ENCODE measurements around the gene DUSP28.

The DUSP28 gene

GRCh38 chr2:240578110-240578450 lies 17.9 kb downstream of the DUSP28 start:
- no peaks in the 10 kb centered on the region; the same call in 1 of the 2 replicates for H3K4me1 ChIP-seq (ENCODE audit: insufficient read depth, low read length)
- no peak overlapping the region for H3K4me3 ChIP-seq (ENCODE audit: low read length)
- no peak overlapping the region for H3K27ac ChIP-seq (ENCODE audit: low read length)
- H3K27me3 ChIP-seq (ENCODE audit: insufficient read depth, low read length): no peaks in the 10 kb centered on the region
- no peaks in the 10 kb centered on the region for H3K36me3 ChIP-seq (ENCODE audit: insufficient read depth, low read depth, low read length)
- H3K9me3 ChIP-seq (ENCODE audit: insufficient read depth, low read depth, low read length): no peaks in the 10 kb centered on the region
- no peak overlapping the region for H3K9ac ChIP-seq (ENCODE audit: low read depth, low read length)

DNA sequence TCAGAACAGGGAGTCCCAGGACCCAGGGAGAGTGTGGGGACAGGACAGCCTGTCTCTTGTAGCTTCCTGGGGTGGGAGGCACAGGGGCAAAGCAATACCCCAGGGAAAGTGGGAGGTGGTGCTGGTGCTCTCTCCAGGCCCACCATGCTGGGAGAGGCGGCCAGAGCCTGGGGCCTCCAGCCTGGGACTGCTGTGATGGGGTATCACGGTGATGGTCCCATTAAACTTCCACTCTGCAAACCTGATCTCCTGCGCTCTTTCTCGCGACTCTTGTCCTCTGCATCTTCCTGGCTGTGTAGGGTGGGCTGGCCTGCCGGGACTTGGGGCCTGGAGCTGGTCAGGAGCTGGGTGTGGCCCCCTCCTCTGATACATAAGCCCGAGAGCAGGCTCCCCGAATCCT lies 18.3 kb downstream of the DUSP28 start:
- H3K36me3 ChIP-seq (ENCODE audit: insufficient read depth, low read depth, low read length): no peaks in the 10 kb centered on the region
- no peaks in the 10 kb centered on the region; the same call in 1 of the 2 replicates for H3K4me1 ChIP-seq (ENCODE audit: insufficient read depth, low read length)
- no peak overlapping the region for H3K27ac ChIP-seq (ENCODE audit: low read length)
- no peak overlapping the region for H3K9ac ChIP-seq (ENCODE audit: low read depth, low read length)
- H3K9me3 ChIP-seq (ENCODE audit: insufficient read depth, low read depth, low read length): no peaks in the 10 kb centered on the region
- H3K27me3 ChIP-seq (ENCODE audit: insufficient read depth, low read length): no peaks in the 10 kb centered on the region
- H3K4me3 ChIP-seq (ENCODE audit: low read length): no peak overlapping the region

DNA sequence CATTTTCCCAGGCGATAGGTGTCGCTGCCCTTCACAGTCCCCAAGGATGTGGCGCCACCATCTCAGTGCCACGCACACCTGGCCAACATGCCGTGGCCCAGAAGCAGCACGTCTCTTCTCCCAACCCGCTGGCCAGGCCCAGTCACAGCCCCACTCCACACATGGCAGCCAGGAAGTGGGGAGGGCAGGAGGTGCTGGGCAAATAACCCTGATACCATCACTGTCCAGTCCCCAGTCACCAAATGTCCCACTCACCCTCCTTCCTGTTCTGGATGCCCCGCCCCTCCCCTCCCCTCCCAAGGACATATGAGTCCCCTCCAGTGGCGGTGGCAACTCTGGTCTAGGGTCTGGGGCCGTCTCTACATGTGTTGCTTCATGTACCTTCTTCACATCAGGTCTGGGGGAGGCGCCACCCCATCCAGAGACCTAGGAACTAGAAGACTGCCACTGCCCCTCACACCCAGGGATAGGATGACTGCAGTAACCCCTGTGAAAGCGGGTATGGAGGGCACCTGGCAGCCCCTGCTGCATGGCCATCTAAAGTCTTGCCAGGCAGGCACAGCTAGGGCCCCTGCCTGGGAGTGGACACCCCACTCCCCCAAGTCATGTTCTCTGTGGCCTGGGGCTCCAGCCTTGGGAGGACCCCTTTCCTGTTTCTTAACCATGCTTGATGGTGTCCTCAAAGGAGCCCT lies 19.1 kb downstream of the DUSP28 start:
- Histone ChIP-seq H3K4me1 (ENCODE audit: insufficient read depth, low read length) (no peaks in the 10 kb centered on the region; the same call in 1 of the 2 replicates), H3K27ac (ENCODE audit: low read length) (no peak overlapping the region), H3K9me3 (ENCODE audit: insufficient read depth, low read depth, low read length) (no peaks in the 10 kb centered on the region), H3K9ac (ENCODE audit: low read depth, low read length) (no peak overlapping the region), H3K4me3 (ENCODE audit: low read length) (no peak overlapping the region), H3K27me3 (ENCODE audit: insufficient read depth, low read length) (no peaks in the 10 kb centered on the region), H3K36me3 (ENCODE audit: insufficient read depth, low read depth, low read length) (no peaks in the 10 kb centered on the region)

GRCh38 chr2:240579771-240580614 lies 19.8 kb downstream of the DUSP28 start:
- Histone ChIP-seq H3K4me3 (ENCODE audit: low read length) (no peak overlapping the region), H3K27me3 (ENCODE audit: insufficient read depth, low read length) (no peaks in the 10 kb centered on the region), H3K4me1 (ENCODE audit: insufficient read depth, low read length) (peaks cover 5% of the 10 kb centered on the region), H3K36me3 (ENCODE audit: insufficient read depth, low read depth, low read length) (no peaks in the 10 kb centered on the region), H3K9me3 (ENCODE audit: insufficient read depth, low read depth, low read length) (no peaks in the 10 kb centered on the region), H3K27ac (ENCODE audit: low read length) (no peak overlapping the region), H3K9ac (ENCODE audit: low read depth, low read length) (no peak overlapping the region)

DNA sequence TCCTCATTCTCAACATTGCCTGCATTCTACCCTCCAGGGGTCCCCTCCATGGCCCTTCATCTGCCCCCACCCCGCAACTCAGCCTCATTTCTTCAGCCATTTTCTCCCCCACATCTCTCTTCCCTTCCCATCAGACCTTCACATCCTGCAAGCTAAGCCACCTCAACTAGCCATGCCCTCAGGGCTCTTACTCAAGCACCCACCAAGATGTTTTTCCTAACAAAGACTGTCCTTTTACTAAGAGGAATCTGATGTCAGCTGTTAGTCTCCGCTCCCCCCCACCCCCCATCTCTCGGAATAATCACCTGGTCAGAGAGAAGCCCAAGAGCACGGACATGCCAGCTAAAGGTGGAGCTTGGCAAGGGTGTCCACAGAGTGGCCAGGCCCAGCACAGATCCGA lies 21.7 kb downstream of the DUSP28 start:
- Histone ChIP-seq H3K27me3 (ENCODE audit: insufficient read depth, low read length) (no peaks in the 10 kb centered on the region), H3K9me3 (ENCODE audit: insufficient read depth, low read depth, low read length) (no peaks in the 10 kb centered on the region), H3K4me1 (ENCODE audit: insufficient read depth, low read length) (peaks cover 11% of the 10 kb centered on the region), H3K4me3 (ENCODE audit: low read length) (no peak overlapping the region), H3K27ac (ENCODE audit: low read length) (no peak overlapping the region), H3K9ac (ENCODE audit: low read depth, low read length) (no peak overlapping the region), H3K36me3 (ENCODE audit: insufficient read depth, low read depth, low read length) (no peaks in the 10 kb centered on the region)

DNA sequence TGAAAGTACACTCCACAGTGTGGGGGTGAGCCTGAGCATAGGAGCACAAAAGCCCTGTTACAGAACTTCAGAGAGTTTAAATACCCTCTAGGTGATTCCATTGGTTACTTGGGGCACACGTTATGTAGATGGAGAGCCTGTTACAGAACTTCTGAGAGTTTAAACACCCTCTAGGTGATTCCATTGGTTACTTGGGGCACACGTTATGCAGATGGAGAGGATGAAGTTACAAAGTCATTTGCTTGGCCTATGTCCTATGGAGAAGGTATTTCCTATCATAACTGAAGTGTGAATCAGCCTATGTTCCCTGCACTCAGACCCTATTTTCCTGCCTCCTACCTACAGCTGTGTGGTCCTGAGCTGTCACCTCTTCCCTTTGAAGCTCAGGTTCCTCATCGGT lies 22.6 kb downstream of the DUSP28 start:
- no peak overlapping the region for H3K27ac ChIP-seq (ENCODE audit: low read length)

GRCh38 chr2:240583774-240584173 lies 23.6 kb downstream of the DUSP28 start:
- Histone ChIP-seq H3K27me3 (ENCODE audit: insufficient read depth, low read length) (no peaks in the 10 kb centered on the region), H3K4me3 (ENCODE audit: low read length) (no peak overlapping the region), H3K36me3 (ENCODE audit: insufficient read depth, low read depth, low read length) (no peaks in the 10 kb centered on the region), H3K27ac (ENCODE audit: low read length) (no peak overlapping the region), H3K9me3 (ENCODE audit: insufficient read depth, low read depth, low read length) (no peaks in the 10 kb centered on the region), H3K9ac (ENCODE audit: low read depth, low read length) (no peak overlapping the region), H3K4me1 (ENCODE audit: insufficient read depth, low read length) (peaks cover 15% of the 10 kb centered on the region)

More for the DNA sequence above, 22.6 kb downstream of the DUSP28 start:
- Histone ChIP-seq H3K4me3 (ENCODE audit: low read length) (no peak overlapping the region), H3K9me3 (ENCODE audit: insufficient read depth, low read depth, low read length) (no peaks in the 10 kb centered on the region), H3K4me1 (ENCODE audit: insufficient read depth, low read length) (peaks cover 12% of the 10 kb centered on the region), H3K27me3 (ENCODE audit: insufficient read depth, low read length) (no peaks in the 10 kb centered on the region), H3K9ac (ENCODE audit: low read depth, low read length) (no peak overlapping the region), H3K36me3 (ENCODE audit: insufficient read depth, low read depth, low read length) (no peaks in the 10 kb centered on the region)

GRCh38 chr2:240584486-240585031 lies 24.4 kb downstream of the DUSP28 start:
- Histone ChIP-seq H3K36me3 (ENCODE audit: insufficient read depth, low read depth, low read length) (no peaks in the 10 kb centered on the region), H3K4me1 (ENCODE audit: insufficient read depth, low read length) (peaks cover 15% of the 10 kb centered on the region), H3K9ac (ENCODE audit: low read depth, low read length) (no peak overlapping the region), H3K9me3 (ENCODE audit: insufficient read depth, low read depth, low read length) (no peaks in the 10 kb centered on the region), H3K27ac (ENCODE audit: low read length) (no peak overlapping the region), H3K4me3 (ENCODE audit: low read length) (peak overlapping the region; percentile 97), H3K27me3 (ENCODE audit: insufficient read depth, low read length) (no peaks in the 10 kb centered on the region)

DNA sequence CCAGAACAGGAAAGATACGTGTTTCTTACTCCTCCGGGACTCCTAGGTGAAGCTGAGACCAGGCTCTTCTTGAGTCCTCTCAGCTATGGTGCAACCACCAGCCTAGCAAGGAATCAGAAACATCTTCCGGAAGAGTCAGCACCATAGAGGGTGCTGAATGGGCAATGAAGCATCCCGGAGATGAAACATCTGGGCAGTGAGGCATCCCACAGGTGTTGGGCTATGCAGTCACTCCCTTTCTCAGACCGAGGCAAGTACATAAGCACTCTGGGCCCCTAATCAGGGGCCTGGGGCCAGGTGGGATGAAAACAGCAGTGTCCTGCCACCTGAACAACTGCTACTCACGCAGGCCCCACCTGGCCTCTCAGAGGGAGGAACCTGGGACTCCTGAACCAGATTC lies 24.9 kb downstream of the DUSP28 start:
- no peaks in the 10 kb centered on the region for H3K9me3 ChIP-seq (ENCODE audit: insufficient read depth, low read depth, low read length)
- H3K4me1 ChIP-seq (ENCODE audit: insufficient read depth, low read length): peaks cover 15% of the 10 kb centered on the region
- H3K4me3 ChIP-seq (ENCODE audit: low read length): peak overlapping the region; percentile 97
- peak overlapping the region; percentile 92; the same call in 1 of the 2 replicates for H3K9ac ChIP-seq (ENCODE audit: low read depth, low read length)
- H3K27me3 ChIP-seq (ENCODE audit: insufficient read depth, low read length): no peaks in the 10 kb centered on the region
- H3K27ac ChIP-seq (ENCODE audit: low read length): no peak overlapping the region
- H3K36me3 ChIP-seq (ENCODE audit: insufficient read depth, low read depth, low read length): no peaks in the 10 kb centered on the region

DNA sequence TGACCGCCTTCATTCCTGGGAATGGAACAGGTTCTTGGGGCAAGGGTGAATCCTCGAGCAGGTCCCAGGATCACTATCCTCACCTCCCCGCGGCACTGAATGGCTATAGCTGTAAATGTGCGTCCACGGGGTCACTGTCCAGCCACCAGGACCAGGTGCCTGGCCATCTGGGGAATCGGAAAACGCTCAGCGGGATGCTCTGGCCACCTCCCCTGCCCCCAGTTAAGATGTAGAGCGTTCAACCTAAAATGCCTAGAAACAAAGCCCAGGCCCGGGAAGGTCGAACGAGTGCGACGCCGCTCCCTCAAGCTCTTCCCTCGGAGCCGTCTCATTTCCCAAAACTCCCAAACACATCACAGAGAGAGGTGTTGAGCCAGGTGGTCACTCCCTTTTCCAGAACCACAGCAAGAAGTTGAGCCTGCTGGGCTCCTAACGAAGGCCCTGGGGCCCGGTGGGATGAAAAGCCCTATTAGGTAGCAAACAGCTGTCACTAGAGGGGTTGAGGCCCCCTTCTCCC lies 25.6 kb downstream of the DUSP28 start:
- no peaks in the 10 kb centered on the region for H3K27me3 ChIP-seq (ENCODE audit: insufficient read depth, low read length)
- H3K4me1 ChIP-seq (ENCODE audit: insufficient read depth, low read length): peaks cover 15% of the 10 kb centered on the region
- H3K36me3 ChIP-seq (ENCODE audit: insufficient read depth, low read depth, low read length): 0 out of 2 replicates have a peak, but pooled peaks cover 1% of the 10 kb centered on the region
- H3K4me3 ChIP-seq (ENCODE audit: low read length): peak overlapping the region; percentile 97
- peak overlapping the region; percentile 92 for H3K9ac ChIP-seq (ENCODE audit: low read depth, low read length)
- no peaks in the 10 kb centered on the region for H3K9me3 ChIP-seq (ENCODE audit: insufficient read depth, low read depth, low read length)
- peak overlapping the region; percentile 12 for H3K27ac ChIP-seq (ENCODE audit: low read length)

DNA sequence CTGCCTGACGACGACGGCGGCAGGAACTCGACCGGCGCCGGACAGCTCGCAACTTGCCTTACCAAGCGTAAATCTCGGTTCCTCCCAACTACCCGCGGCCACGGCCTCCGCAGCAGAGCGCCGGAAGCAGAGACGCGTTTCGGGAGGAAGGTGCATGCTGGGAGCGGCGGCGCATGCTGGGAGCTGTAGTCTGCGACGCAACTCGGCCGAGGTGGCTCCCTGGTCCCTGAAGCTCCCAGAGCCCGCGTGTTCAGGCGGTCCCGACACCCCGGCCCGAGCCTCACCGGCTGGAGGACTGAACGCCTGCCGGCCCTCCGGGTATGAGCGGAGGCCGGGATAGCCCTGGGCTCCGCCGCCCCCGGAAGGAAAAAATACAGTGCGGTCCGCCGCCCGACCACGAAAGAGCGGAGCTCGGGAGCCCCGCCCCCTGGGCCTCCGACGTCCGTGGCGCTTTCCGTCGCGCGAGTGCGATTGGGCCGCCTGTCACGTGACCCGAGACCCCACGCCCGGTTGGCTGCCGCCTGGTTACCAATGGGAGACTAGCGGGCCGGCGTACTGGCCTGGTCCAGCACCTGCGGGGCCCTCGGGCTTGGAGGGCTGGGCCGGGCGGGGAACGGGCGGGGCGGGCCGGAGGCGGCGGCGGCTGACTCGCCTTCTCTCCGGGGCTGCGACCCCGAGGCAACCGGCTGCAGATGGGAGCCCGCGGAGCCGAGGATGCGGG lies 26.2 kb downstream of the DUSP28 start, which contains the start of gene CAPN10:
Gene CAPN10 (plus strand): TSS at position 537 of the 721 bp plus-strand sequence. CDS start 178 bp downstream, at position 715.
- Histone ChIP-seq H3K4me1 (ENCODE audit: insufficient read depth, low read length) (peaks cover 15% of the 10 kb centered on the region), H3K9me3 (ENCODE audit: insufficient read depth, low read depth, low read length) (no peaks in the 10 kb centered on the region), H3K27me3 (ENCODE audit: insufficient read depth, low read length) (no peaks in the 10 kb centered on the region), H3K9ac (ENCODE audit: low read depth, low read length) (peak within 1 kb of the TSS; percentile 92), H3K36me3 (ENCODE audit: insufficient read depth, low read depth, low read length) (peaks cover 7% of the 10 kb centered on the region; the same call in 1 of the 2 replicates), H3K27ac (ENCODE audit: low read length) (peak within 1 kb of the TSS; percentile 12), H3K4me3 (ENCODE audit: low read length) (peak within 1 kb of the TSS; percentile 97)
